ENCODE data around the gene OSBP2.

The OSBP2 gene

GRCh38 chr22:30866216-30866615 is 171.5 kb downstream of the OSBP2 start:
- no peak for TF ChIP-seq FOXA1 (IDR thresholded peaks at IDR 0.05)
- no peak for TF ChIP-seq BHLHE40 (IDR thresholded peaks at IDR 0.05; ENCODE audit: borderline replicate concordance)
- TF ChIP-seq ARNT (IDR thresholded peaks at IDR 0.05) = no peak
- TF ChIP-seq LEF1 (IDR thresholded peaks at IDR 0.05; ENCODE audit: borderline replicate concordance) = no peak
- TF ChIP-seq ELF4 (IDR thresholded peaks at IDR 0.05) = no peak
- no peak for TF ChIP-seq SP1 (IDR thresholded peaks at IDR 0.05)
- no peak for TF ChIP-seq TARDBP (IDR thresholded peaks at IDR 0.05)
- no peak for TF ChIP-seq SUZ12 (IDR thresholded peaks at IDR 0.05)
- TF ChIP-seq L3MBTL2 (conservative IDR thresholded peaks at IDR 0.05) = no peak
- no peak for TF ChIP-seq FOXM1 (IDR thresholded peaks at IDR 0.05; ENCODE audit: borderline replicate concordance)
- TF ChIP-seq CTBP1 (IDR thresholded peaks at IDR 0.05; ENCODE audit: borderline replicate concordance) = no peak
- TF ChIP-seq ZNF384 (IDR thresholded peaks at IDR 0.05) = no peak
- no peak for TF ChIP-seq NFRKB (IDR thresholded peaks at IDR 0.05)
- TF ChIP-seq FOXK2 (IDR thresholded peaks at IDR 0.05) = no peak
- TF ChIP-seq PKNOX1 (IDR thresholded peaks at IDR 0.05) = no peak
- TF ChIP-seq HDGF (IDR thresholded peaks at IDR 0.05; ENCODE audit: borderline replicate concordance) = no peak
- DNase-seq (ENCODE audit: extremely low spot score) = no peak
- ChIA-PET POLR2A (no interaction called here), CTCF (no interaction called here)

- no peak for DNase-seq (ENCODE audit: extremely low spot score)
- ChIA-PET POLR2A (no interaction called here), CTCF (interaction anchor here (0.7 kb wide), 1 partner anchor 25 kb away, joined by 6 read pairs; no protein-coding TSS in a partner anchor)
- TF ChIP-seq ZNF384 (IDR thresholded peaks at IDR 0.05) (no peak), NFRKB (IDR thresholded peaks at IDR 0.05) (no peak), BHLHE40 (IDR thresholded peaks at IDR 0.05; ENCODE audit: borderline replicate concordance) (no peak), CTBP1 (IDR thresholded peaks at IDR 0.05; ENCODE audit: borderline replicate concordance) (no peak), FOXM1 (IDR thresholded peaks at IDR 0.05; ENCODE audit: borderline replicate concordance) (no peak), FOXK2 (IDR thresholded peaks at IDR 0.05) (no peak), SUZ12 (IDR thresholded peaks at IDR 0.05) (no peak), L3MBTL2 (conservative IDR thresholded peaks at IDR 0.05) (no peak), SP1 (IDR thresholded peaks at IDR 0.05) (no peak), ARNT (IDR thresholded peaks at IDR 0.05) (no peak), LEF1 (IDR thresholded peaks at IDR 0.05; ENCODE audit: borderline replicate concordance) (no peak)
These were observed 172.2 kb downstream of the OSBP2 start for GRCh38 chr22:30866811-30867271.

- DNase-seq (ENCODE audit: extremely low spot score) = no peak
- TF ChIP-seq TARDBP (IDR thresholded peaks at IDR 0.05) = no peak
- no peak for TF ChIP-seq FOXK2 (IDR thresholded peaks at IDR 0.05)
- no peak for TF ChIP-seq SP1 (IDR thresholded peaks at IDR 0.05)
- no peak for TF ChIP-seq BHLHE40 (IDR thresholded peaks at IDR 0.05; ENCODE audit: borderline replicate concordance)
- TF ChIP-seq L3MBTL2 (conservative IDR thresholded peaks at IDR 0.05) = no peak
- no peak for TF ChIP-seq ZNF384 (IDR thresholded peaks at IDR 0.05)
- no peak for TF ChIP-seq ARNT (IDR thresholded peaks at IDR 0.05)
- TF ChIP-seq FOXA1 (IDR thresholded peaks at IDR 0.05) = no peak
- TF ChIP-seq HDGF (IDR thresholded peaks at IDR 0.05; ENCODE audit: borderline replicate concordance) = no peak
- no peak for TF ChIP-seq CTBP1 (IDR thresholded peaks at IDR 0.05; ENCODE audit: borderline replicate concordance)
- TF ChIP-seq LEF1 (IDR thresholded peaks at IDR 0.05; ENCODE audit: borderline replicate concordance) = no peak
- no peak for TF ChIP-seq NFRKB (IDR thresholded peaks at IDR 0.05)
- no peak for TF ChIP-seq ELF4 (IDR thresholded peaks at IDR 0.05)
- TF ChIP-seq PKNOX1 (IDR thresholded peaks at IDR 0.05) = no peak
- ChIA-PET CTCF (no interaction called here), POLR2A (no interaction called here)
These were observed 173.3 kb downstream of the OSBP2 start for GRCh38 chr22:30867746-30868662.

- POLR2A ChIA-PET = no interaction called here
- TF ChIP-seq ARNT (IDR thresholded peaks at IDR 0.05) (no peak), FOXK2 (IDR thresholded peaks at IDR 0.05) (no peak), NFRKB (IDR thresholded peaks at IDR 0.05) (no peak), CTBP1 (IDR thresholded peaks at IDR 0.05; ENCODE audit: borderline replicate concordance) (no peak), TARDBP (IDR thresholded peaks at IDR 0.05) (no peak), LEF1 (IDR thresholded peaks at IDR 0.05; ENCODE audit: borderline replicate concordance) (no peak), SUZ12 (IDR thresholded peaks at IDR 0.05) (no peak)
These were observed 174.2 kb downstream of the OSBP2 start for GRCh38 chr22:30868663-30869385.

GRCh38 chr22:30869667-30870395 is 175.2 kb downstream of the OSBP2 start:
- DNase-seq (ENCODE audit: extremely low spot score) = no peak
- ChIA-PET POLR2A (no interaction called here), CTCF (no interaction called here)
- TF ChIP-seq ELF4 (IDR thresholded peaks at IDR 0.05) (no peak), SP1 (IDR thresholded peaks at IDR 0.05) (no peak), PKNOX1 (IDR thresholded peaks at IDR 0.05) (no peak), NFRKB (IDR thresholded peaks at IDR 0.05) (no peak), BHLHE40 (IDR thresholded peaks at IDR 0.05; ENCODE audit: borderline replicate concordance) (no peak)

More at GRCh38 chr22:30868663-30869385, 174.2 kb downstream of the OSBP2 start:
- CTCF ChIA-PET = no interaction called here
- no peak for DNase-seq (ENCODE audit: extremely low spot score)
